Vein endothelial cell (primary cell): ENCODE measurements around the gene NPC1L1. TPM values are rescaled to one million over a fixed set of nuclear protein-coding genes. Genes with fewer than 3 reads are reported as not detected.

ENCODE experiments used
- small RNA-seq: library from RNA; depleted of rRNA; stranded (forward); fragments of <200 nt; gene quantifications from one replicate; pipeline ENCODE3, GENCODE V24; 2012
- total RNA-seq: library from RNA; depleted of rRNA; stranded (reverse); fragments of >200 nt; gene quantifications from 2 replicates; pipeline ENCODE4 v1.2.3, GENCODE V29; 2012

The NPC1L1 gene
- not detected in 2 replicates for total RNA-seq

GRCh38 chr7:44541028-44541869, at the start of gene NPC1L1:
Gene NPC1L1 (minus strand): TSS chr7:44541330. CDS start chr7:44541259, 71 bp downstream.

GRCh38 chr7:44581879-44582603, 40.9 kb upstream of the NPC1L1 start, which contains the start of gene TMED4:
Gene TMED4 (minus strand): TSS chr7:44582231. CDS start chr7:44582206, 25 bp downstream.

GRCh38 chr7:44573464-44574286, 32.5 kb upstream of the NPC1L1 start, which contains the start of gene DDX56:
Gene DDX56 (minus strand): TSS chr7:44573908. CDS start chr7:44573895, 13 bp downstream.

GRCh38 chr7:44490351-44491200, 50.6 kb downstream of the NPC1L1 start, which contains the start of gene NUDCD3:
Gene NUDCD3 (minus strand): TSS chr7:44490658. CDS start chr7:44490600, 58 bp downstream.

Small RNAs within 50 kb of the gene (small RNA-seq; reads per million reads assigned to genes)
- not detected for gene RNU6-1097P

Other genes with a start within 250 kb of the NPC1L1 start
- 0.57 and 0.65 TPM in 2 replicates for gene CAMK2B, start 215.7 kb downstream of the NPC1L1 start, total RNA-seq
- 68.0 and 68.9 TPM in 2 replicates for gene NUDCD3, start 50.7 kb downstream of the NPC1L1 start, total RNA-seq
- 61.7 and 69.9 TPM in 2 replicates for gene DDX56, start 32.6 kb upstream of the NPC1L1 start, total RNA-seq
- gene TMED4, start 40.9 kb upstream of the NPC1L1 start, total RNA-seq, result 87.9 and 114 TPM in 2 replicates
- gene OGDH, start 65.3 kb upstream of the NPC1L1 start, total RNA-seq, result 53.6 and 63.2 TPM in 2 replicates
- 24.7 and 33.0 TPM in 2 replicates for gene ZMIZ2, start 207.5 kb upstream of the NPC1L1 start, total RNA-seq